Stimulated activated memory B cell treated with anti-CD40 and anti-IgM and Interleukin-4, amounts not matched to agents 10 μg/mL and 1 μg/mL and 100 μg/mL, for 72 hours (primary cell): Measurements from ENCODE around the gene CYS1.
A peak's percentile ranks its signal among the peaks of the same experiment; 100 is the strongest.
"Not testable (repeated sequence)": the region's sequence is repeated elsewhere in the genome, so short reads cannot be mapped to it uniquely, and the experiment has no call there.

Experiments used
- ATAC-seq: fragments of 150-1000 bp; cut with Tn5 transposase; 2 replicates; pipeline ENCODE4 v1.10.0; 2021
- H3K27ac Mint-ChIP-seq: one replicate; pipeline ENCODE4 v1.8.0; 2022; ENCODE audit warnings: mild to moderate bottlenecking, mixed read lengths
- H3K27me3 Mint-ChIP-seq: one replicate; pipeline ENCODE4 v1.8.0; 2022; ENCODE audit warnings: mixed read lengths
- H3K36me3 Mint-ChIP-seq: one replicate; pipeline ENCODE4 v1.8.0; 2022; ENCODE audit warnings: mixed read lengths
- H3K4me1 Mint-ChIP-seq: one replicate; pipeline ENCODE4 v1.8.0; 2022; ENCODE audit warnings: mixed read lengths
- H3K4me3 Mint-ChIP-seq: one replicate; pipeline ENCODE4 v1.8.0; 2022; ENCODE audit warnings: mild to moderate bottlenecking, moderate library complexity, mixed read lengths
- H3K9me3 Mint-ChIP-seq: one replicate; pipeline ENCODE4 v1.8.0; 2022; ENCODE audit warnings: mixed read lengths

Gene CYS1

GRCh38 chr2:10012366-10012962, 67.7 kb downstream of the CYS1 start:
- H3K4me1 Mint-ChIP-seq, H3K4me3 Mint-ChIP-seq, ATAC-seq, H3K27ac Mint-ChIP-seq, H3K36me3 Mint-ChIP-seq, H3K27me3 Mint-ChIP-seq, H3K9me3 Mint-ChIP-seq: not testable (repeated sequence)

- H3K36me3 Mint-ChIP-seq, H3K9me3 Mint-ChIP-seq, H3K4me1 Mint-ChIP-seq, ATAC-seq, H3K4me3 Mint-ChIP-seq, H3K27me3 Mint-ChIP-seq, H3K27ac Mint-ChIP-seq: not testable (repeated sequence)
Observed at GRCh38 chr2:10011606-10012325, 68.4 kb downstream of the CYS1 start.

DNA sequence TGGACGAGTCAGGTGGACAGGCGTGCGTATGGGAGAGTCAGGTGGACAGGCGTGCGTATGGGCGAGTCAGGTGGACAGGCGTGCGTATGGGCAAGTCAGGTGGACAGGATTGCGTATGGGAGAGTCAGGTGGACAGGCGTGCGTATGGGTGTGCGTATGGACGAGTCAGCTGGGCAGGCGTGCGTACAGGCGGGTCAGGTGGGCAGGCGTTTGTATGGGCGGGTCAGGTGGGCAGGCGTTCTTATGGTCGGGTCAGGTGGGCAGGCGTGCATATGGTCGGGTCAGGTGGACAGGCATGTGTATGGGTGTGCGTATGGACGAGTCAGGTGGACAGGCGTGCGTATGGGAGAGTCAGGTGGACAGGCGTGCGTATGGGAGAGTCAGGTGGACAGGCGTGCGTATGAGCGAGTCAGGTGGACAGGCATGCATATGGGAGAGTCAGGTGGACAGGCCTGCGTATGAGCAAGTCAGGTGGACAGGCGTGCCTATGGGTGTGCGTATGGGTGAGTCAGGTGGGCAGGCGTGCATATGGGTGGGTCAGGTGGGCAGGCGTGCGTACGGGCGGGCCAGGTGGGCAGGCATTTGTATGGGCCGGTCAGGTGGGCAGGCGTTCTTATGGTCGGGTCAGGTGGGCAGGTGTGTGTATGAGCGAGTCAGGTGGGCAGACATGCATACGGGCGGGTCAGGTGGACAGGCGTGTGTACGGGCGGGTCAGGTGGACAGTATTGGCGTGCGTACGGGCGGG, 69.2 kb downstream of the CYS1 start:
- ATAC-seq, result peak; percentile 40
- not testable (repeated sequence) for H3K9me3 Mint-ChIP-seq, H3K27ac Mint-ChIP-seq, H3K4me3 Mint-ChIP-seq, H3K27me3 Mint-ChIP-seq, H3K4me1 Mint-ChIP-seq, H3K36me3 Mint-ChIP-seq

DNA sequence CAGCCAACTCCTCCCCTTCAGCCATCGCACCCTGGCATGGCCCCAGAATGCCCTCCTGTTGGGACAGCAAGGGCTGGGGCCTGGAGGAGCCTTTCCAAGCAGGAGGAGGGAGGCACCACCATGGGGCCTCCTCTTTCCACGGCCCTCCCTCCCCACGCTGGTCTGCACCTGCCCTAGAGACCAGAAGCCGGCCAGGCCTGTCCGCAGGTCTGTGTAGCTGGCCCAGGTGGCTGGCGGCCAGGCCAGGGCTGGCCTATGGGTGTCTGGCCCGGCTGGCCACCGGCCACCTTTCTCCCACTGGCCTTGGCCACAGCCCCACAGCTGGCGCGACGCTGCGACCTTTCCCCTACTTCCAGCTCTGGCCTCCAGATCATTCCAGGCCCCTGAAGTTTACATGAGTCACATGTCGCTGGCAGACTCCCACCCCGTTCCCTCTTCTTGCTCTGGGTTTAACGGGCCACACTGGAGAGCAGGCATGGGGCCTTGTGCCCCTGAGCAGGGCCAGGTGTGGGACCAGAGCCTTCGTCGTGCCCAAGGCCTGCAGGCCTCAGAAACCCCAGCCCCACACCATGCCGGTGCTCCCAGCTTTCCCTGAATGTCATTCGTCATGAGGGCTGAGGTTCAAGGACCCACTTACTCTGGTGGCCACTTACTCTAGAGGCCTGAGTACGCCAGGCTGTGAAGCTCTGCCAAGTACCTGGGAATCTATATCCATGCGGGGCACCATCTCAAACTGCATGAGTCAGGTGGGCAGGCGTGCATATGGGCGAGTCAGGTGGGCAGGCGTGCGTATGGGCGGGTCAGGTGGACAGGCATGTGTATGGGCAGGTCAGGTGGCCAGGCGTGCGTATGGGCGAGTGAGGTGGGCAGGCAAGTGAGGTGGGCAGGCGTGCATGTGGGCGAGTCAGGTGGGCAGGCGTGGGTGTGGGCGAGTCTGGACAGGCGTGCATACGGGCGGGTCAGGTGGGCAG, 70.1 kb downstream of the CYS1 start:
- H3K4me3 Mint-ChIP-seq, result no peak overlapping the region
- ATAC-seq, result peak; percentile 24

GRCh38 chr2:10009271-10009810, 70.9 kb downstream of the CYS1 start:
- no peak overlapping the region for H3K4me3 Mint-ChIP-seq
- H3K36me3 Mint-ChIP-seq, result no peaks in the 10 kb centered on the region
- H3K27me3 Mint-ChIP-seq, result no peaks in the 10 kb centered on the region
- ATAC-seq, result peak; percentile 21
- H3K4me1 Mint-ChIP-seq, result no peaks in the 10 kb centered on the region
- no peak overlapping the region for H3K27ac Mint-ChIP-seq
- H3K9me3 Mint-ChIP-seq, result no peaks in the 10 kb centered on the region

More for the DNA sequence above, 70.1 kb downstream of the CYS1 start:
- H3K27ac Mint-ChIP-seq, result no peak overlapping the region
- H3K4me1 Mint-ChIP-seq, result no peaks in the 10 kb centered on the region
- H3K36me3 Mint-ChIP-seq, result no peaks in the 10 kb centered on the region
- H3K9me3 Mint-ChIP-seq, result no peaks in the 10 kb centered on the region
- no peaks in the 10 kb centered on the region for H3K27me3 Mint-ChIP-seq

GRCh38 chr2:10008809-10009176, 71.4 kb downstream of the CYS1 start:
- Mint-ChIP-seq H3K4me3 (no peak overlapping the region), H3K27ac (no peak overlapping the region), H3K27me3 (no peaks in the 10 kb centered on the region), H3K36me3 (no peaks in the 10 kb centered on the region), H3K4me1 (no peaks in the 10 kb centered on the region), H3K9me3 (no peaks in the 10 kb centered on the region)
- ATAC-seq, result no peak

GRCh38 chr2:10007921-10008808, 72.0 kb downstream of the CYS1 start:
- Mint-ChIP-seq H3K9me3 (no peaks in the 10 kb centered on the region), H3K27me3 (no peaks in the 10 kb centered on the region), H3K36me3 (no peaks in the 10 kb centered on the region), H3K4me3 (no peak overlapping the region), H3K4me1 (no peaks in the 10 kb centered on the region), H3K27ac (no peak overlapping the region)
- no peak for ATAC-seq

- Mint-ChIP-seq H3K27me3 (no peaks in the 10 kb centered on the region), H3K27ac (no peak overlapping the region), H3K4me1 (no peaks in the 10 kb centered on the region), H3K4me3 (no peak overlapping the region), H3K36me3 (no peaks in the 10 kb centered on the region), H3K9me3 (no peaks in the 10 kb centered on the region)
- ATAC-seq, result no peak
Observed at GRCh38 chr2:10007435-10007834, 72.8 kb downstream of the CYS1 start.
